GM12872 (cell line): ENCODE data around the gene NRXN3.

ENCODE experiments used
- TF ChIP-seq, protein P1 (sequence below): IDR thresholded peaks from 3 replicates; pipeline ENCODE4 v1.5.1; 2011; ENCODE audit warnings: low read depth, mild to moderate bottlenecking, low read length, moderate library complexity; ENCODE audit not compliant: insufficient read depth

NRXN3 gene

DNA sequence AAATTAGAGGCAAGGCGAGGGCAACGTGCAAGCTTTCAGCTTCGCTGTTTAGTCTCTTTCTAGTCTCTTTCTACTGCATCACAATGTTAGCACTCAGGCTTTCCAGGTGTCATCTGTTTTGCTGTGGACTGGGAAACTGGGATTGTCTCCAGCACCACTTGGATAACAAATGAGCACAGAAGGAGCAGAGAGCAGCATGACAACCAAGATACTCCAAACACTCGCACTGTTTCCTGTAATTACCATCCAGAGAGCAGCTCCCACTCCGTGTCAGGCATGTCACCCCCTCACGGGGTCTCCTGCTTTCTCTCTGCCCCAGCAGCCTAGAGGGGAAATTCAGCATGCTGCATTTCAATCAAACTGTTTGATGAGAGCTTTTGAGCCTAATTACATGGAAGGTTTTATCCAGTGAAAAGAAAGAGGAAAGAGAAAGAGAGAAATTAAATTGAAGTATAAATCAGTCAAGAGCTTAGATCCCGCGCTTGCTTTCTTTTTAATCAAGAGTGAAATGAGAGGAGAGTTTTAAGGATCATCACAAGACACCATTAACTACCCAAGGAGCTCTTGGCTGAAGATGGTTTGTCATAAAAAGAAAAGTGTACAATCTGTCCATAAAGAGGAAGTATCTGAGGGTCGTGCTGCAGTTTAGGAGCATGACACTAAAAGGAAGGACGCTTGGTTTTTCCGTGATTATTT lies 1123.5 kb downstream of the NRXN3 start:
- TF ChIP-seq, protein P1, sequence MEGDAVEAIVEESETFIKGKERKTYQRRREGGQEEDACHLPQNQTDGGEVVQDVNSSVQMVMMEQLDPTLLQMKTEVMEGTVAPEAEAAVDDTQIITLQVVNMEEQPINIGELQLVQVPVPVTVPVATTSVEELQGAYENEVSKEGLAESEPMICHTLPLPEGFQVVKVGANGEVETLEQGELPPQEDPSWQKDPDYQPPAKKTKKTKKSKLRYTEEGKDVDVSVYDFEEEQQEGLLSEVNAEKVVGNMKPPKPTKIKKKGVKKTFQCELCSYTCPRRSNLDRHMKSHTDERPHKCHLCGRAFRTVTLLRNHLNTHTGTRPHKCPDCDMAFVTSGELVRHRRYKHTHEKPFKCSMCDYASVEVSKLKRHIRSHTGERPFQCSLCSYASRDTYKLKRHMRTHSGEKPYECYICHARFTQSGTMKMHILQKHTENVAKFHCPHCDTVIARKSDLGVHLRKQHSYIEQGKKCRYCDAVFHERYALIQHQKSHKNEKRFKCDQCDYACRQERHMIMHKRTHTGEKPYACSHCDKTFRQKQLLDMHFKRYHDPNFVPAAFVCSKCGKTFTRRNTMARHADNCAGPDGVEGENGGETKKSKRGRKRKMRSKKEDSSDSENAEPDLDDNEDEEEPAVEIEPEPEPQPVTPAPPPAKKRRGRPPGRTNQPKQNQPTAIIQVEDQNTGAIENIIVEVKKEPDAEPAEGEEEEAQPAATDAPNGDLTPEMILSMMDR, result no peak

DNA sequence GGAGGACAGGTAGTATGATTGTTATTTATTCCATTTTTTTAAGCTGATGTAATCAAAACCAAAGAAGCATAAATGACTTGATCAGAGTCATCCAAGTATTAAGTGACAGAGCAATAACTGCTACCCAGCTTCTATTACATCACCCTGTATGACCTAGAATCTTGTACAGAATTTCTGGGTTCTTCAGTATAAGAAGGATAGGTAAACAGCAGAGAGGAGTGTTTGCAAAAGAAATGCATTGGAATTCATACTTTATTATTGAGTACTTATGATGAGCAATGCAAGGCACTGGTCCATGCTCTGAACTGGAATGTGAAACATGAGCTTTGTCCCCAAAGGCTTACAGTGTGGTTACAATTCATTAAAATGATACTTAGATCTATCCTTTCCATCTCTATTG lies 1124.3 kb downstream of the NRXN3 start:
- TF ChIP-seq, protein P1, result no peak

DNA sequence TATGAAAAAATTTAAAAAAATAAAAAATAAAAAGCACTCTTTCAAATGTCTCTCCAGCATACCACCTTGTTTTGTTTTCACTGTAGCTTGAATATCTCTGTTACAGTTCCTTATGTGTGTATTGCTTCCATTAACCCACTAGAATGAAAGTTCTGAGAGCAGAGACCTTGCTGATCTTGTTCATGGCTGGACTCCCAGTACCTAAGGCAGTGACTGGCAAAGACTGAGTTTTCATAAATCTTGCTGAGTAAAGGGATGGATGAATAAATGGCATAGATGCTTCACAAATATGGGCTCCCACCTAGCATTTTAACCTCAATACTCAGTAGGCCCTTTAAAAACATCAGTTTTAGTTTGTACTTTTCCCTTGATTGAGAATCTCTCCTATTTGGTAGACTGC lies 1125.2 kb downstream of the NRXN3 start:
- TF ChIP-seq, protein P1, result no peak

DNA sequence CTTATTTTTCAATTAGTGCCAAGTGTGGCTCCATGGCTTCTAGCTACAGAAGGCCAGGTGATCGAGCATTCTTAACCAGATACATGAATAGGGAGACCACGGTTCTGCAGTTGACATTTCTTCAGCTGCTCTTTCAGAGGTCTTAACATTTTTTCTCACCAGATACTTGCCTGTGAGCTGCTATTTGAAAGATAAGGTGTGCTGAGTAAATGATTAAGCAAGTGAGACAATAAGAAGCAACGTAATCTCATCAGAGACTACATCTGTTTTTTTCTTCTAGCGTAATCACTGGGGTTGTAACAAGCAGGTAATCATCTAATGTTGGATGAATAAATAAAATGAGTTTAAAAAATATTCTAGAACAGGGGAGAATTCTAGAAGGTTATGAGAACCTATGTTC lies 1128.2 kb downstream of the NRXN3 start:
- TF ChIP-seq, protein P1, result no peak

DNA sequence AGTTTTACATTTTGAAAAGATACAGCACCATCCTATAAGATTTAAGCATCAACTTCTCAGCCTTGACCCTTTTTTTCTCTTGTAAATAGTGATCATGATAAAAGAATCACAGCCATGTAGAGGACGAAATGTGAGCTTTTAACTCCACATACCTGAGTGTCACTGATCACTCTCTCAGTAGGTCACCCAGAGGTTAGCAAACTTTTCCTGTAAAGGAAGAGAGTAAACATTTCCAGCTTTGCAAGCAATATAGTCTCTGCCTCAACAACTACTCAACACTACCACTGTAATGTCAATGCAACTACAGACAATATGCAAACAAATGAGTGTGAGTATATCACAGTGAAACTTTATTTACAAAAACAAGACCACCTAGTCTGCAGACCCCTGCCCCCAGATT lies 1129.0 kb downstream of the NRXN3 start:
- TF ChIP-seq, protein P1, result no peak

DNA sequence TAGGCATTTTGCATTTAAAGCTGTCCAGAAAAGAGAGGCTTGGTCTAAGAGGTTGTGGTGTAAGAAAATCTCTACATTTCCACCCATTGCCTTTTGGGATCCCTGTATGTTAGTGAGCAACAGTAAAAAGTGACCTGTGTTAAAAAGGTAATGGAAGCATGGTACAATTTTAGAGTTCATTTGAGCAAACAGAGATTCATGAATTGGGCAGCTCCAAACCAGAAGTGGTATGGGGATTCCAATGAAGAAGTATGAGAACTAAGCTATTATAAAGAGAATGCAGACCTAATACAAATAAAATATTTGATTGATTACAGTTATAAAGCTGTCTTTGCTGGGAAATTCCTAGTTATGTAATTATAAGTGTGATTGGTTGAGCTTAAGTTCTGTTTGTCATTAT lies 1134.1 kb downstream of the NRXN3 start:
- TF ChIP-seq, protein P1, result no peak

DNA sequence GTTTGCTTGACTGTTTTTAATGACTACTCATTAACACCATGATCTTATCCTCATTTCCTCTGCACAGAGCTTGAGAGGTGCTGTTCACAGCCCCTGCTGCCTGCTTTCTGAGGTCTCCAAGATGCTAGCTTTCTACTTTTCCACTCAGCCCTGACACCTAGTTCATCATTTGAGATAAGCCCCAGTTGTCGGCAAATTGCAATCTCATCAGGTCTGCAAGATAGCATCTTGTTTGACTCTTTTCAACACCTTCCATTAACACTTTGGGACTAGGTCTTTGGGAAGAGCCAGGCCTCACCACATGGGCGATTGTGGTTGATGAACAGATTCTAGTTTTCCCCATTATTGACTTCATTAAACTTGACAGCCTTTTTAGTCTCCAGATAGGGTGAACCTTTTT lies 1136.4 kb downstream of the NRXN3 start:
- TF ChIP-seq, protein P1, result no peak
